KBM-7 (cell line): ENCODE measurements around the gene WRAP73.

Source experiments
- DNase-seq: peaks from one replicate; pipeline ENCODE4 v3.0.0-alpha.2; 2015
- in situ Hi-C: fragments of 300-500 bp; cut with MboI; formaldehyde crosslinking; loops from 2 replicates; pipeline ENCODE4 v1.14.3; 2020; ENCODE audit warnings: low sequenced_read_pairs, low pct_unique_long_range_greater_than_20kb, mixed read lengths

The WRAP73 gene

DNA sequence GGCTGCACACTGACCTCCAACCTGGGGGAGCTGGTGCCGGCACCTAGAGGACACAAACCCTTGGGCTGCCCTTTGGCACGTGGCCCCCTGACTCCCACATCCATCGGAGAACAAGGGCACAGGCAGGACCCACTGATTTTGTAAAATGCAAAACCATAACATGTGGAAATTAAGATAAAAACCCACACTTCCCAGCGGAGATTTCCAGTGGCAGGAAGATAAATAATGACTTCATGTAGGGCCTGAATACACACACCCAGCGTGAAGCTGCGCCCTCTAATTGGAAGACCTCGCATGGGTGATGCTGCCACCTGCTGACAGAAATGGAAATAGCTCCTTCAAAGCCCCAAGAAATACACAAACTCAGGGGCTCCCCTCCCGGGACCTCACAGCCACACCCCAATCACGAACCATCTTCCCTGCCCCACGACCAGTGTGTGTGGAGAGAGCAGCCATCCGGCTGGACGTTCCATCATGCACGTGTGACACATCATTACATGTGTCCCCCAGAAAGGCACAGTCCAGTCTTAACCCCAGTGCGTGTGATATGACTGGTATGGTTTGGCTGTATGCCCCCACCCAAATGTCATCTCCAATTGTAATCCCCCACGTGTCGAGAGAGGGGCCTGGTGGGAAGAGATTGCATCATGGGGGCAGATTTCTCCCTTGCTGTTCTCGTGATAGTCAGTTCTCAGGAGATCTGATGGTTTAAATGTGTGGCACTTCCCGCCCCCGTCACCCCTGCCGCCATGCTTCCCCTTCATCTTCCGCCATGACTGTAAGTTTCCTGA, 30.8 kb downstream of the WRAP73 start:
- in situ Hi-C loops: no loop called here
- peak; percentile 83 for DNase-seq

DNA sequence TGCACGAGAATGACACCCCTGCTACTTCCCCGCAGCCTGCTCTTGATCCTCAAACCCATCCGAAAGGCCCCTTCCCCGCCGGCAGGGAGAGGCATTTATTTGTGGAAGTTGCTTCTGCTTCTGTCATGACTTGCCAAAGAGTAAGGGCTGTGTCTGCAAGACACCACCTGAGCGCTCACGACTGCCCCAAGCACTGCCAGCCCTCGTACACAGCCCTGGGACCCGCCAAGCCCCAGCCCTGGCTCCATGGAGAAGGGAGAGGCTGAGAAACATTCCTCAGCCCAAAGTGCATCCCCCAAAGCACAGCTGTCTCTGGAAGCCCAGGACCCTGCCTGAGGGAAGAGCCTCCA, 31.4 kb downstream of the WRAP73 start:
- in situ Hi-C loops: no loop called here
- no peak for DNase-seq

DNA sequence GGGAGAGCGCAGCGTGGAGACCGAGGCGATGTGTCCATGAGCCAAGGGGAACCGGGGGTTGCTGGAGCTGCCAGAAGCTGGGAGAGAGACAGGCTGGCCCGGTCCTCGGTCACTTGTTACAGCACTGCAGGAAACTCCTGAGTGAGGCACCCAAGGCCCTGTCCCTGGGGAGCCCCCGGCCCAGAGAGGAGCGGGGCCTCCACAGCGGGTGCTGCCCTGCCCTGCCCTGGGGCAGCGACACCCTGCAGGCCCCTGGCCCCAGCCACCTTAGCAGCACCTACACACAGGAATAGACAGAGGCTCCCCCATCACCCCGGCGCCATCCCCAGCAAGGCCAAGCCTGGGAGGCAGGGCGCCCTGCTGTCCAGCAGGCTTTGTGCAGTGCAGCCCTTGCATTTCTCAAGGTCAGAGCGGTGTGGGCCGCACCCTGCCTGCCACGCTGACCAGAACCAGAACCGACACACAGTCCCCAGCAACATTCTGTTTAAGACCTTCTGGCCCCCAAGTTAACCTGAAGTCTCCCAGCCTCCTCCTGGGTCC, 32.0 kb downstream of the WRAP73 start:
- no peak for DNase-seq
- in situ Hi-C loops: no loop called here

DNA sequence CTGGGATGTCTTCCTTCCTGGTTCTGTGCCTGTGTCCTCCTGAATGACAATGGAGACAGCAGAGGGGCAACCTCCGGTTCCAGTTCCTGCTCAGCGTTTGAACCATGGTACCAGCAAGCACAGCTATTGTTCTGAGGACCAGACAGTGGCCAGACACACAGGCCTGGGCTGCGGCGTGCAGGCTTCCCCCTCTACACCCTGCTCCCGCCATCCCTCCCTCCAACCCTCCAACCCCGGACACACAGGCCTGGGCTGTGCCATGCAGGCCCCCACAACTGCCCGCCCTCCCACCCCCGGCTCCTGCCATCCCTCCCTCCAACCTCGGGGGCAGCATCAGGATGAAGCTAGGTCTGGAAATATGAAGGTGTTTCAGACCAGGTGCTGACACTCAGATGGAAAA, 33.0 kb downstream of the WRAP73 start:
- DNase-seq: no peak
- in situ Hi-C loops: no loop called here

DNA sequence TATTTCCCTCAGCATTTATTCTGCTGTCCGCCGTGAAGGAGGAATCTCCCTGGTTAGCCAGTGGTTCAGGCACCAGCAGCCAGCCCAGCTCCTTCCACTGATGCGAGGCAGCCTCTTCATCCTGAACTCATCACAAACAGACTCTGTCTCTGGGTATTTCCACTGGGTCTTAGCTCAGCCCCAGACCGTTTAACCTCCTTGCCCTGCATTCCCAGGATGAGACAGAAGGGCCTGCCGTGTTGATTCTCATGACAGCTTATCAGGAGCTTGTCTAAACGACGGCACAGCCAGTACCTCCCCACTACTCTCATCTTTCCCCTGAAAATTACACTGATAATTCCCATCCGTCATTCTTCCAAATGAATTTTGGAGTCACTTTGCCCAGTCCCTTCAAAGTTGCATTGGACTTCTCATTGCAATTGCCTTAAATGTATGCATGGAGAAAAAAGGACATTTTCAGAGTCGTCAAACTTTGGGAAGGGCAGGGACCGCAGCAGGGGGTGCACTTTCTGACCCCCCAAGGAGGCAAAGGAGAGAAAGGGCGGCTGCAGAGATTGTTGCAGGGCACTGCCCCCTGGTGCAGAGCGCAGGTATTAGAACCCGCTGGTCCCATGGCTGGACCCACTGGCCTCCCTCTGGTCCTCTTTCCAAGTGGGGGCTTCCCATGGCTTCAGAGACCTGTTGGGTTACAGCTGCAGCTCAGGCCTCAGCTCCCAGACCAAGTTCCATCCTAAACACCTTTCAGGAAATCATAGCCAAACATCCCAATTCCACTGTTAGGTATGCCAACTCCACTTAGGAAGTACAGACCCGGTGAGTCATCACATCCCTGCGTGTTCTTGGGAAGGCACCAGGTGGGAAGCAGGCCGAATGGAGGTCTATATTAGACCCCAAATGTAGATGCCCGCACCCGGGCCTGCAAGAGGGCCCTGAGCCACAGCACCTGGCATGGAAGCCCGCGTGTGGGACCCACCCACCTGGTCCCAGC, 34.9 kb downstream of the WRAP73 start:
- peak; percentile 51 for DNase-seq

DNA sequence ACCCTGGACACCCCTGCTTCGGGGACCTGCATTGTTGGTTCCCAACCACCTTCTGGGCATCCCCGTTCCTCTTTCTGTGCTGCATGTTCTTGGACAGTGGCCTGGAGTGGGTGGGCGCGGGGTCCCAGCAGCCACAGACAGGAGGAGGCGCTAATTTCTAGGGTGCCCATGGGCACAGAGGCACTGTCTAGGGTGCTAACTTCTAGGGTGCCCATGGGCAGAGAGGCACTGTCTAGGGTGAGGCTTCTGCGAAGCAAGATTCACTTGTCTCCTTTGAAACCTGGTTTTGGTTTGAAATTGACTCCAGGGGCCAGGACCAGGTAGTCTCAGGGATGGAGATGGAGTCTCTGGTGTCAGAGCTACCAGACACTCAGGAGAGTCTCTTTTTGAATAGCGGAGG, 37.8 kb downstream of the WRAP73 start:
- in situ Hi-C loops: no loop called here
- no peak for DNase-seq

More for the DNA sequence above, 34.9 kb downstream of the WRAP73 start:
- in situ Hi-C loops: no loop called here

DNA sequence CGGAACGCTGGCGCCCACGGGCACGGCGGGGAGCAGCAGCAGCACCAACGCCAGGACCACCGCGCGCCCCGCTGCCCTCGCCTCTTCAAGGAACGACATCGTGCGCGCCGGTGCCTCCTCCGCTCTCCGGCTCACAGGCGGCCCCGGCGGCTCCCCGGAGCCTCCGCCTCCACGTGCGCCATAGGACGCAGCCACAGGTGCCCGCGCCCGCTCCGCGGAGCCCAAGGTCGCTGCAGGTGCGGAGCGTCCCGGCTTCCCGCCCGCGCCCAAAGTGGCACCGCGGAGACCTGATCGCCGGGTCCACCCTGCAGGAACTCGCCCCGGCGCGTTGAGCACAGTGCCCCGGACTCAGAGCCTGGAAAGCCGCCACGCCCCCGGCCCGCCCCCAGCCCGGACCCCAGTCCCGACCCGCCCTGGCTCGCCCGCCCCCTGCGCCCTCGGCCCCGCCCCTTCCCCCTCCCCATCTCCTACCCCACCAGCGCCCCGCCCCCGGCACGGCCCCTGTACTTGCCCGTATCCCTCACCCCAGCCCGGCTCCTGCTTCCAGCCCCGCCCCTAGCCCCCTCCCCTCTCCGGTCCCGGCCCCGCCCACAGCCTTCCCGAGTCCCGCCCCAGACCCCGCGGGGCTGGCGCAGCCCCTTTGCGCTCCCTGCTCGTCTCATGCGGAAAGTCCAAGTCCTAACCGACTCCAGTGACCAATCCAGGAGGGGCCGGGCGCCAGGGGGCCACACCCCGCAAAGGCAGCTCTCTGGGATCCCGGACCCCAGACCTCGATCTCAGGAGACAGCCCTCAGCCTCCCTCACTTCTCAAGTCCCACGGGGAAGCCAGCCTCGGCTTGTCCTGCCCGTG, 38.5 kb downstream of the WRAP73 start, which contains the start of gene MEGF6:
Gene MEGF6, minus strand, starts transcription at position 339 of the 850 bp plus-strand sequence. Its CDS starts 240 bp downstream, at position 99.
- DNase-seq: peak; percentile 53
- in situ Hi-C loops: no loop called here

DNA sequence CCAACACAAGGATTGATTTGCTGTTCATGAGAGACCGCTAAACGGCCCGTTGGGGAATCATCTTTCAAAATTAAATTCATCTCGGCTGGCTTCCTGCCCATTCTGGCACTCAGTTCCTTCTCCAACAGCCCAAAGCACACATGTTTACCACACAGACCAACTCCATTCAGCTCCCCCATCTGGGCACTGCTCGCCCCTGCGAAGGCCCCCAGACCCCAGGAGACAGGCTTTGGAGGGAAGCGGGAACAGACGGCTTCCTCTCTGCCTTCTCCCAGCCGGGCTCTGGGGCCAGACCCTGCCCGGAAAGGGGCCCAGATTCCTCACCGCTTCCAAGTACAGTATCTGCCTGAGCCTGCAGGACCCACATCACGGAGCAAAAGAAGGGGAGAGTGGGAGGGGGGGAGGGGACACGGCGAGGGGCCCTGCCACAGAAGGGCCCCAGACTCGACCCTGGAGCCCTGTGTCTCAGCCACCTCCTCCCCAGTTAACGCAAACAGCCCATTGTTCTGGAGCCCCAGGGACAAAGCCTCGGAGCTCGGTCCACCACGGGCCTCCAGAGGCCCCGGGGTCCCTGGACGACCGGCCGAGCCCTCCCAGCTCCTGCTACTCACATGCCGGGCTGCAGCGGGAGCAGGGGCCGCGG, 39.3 kb downstream of the WRAP73 start:
- peak; percentile 88 for DNase-seq
- in situ Hi-C loops: no loop called here

DNA sequence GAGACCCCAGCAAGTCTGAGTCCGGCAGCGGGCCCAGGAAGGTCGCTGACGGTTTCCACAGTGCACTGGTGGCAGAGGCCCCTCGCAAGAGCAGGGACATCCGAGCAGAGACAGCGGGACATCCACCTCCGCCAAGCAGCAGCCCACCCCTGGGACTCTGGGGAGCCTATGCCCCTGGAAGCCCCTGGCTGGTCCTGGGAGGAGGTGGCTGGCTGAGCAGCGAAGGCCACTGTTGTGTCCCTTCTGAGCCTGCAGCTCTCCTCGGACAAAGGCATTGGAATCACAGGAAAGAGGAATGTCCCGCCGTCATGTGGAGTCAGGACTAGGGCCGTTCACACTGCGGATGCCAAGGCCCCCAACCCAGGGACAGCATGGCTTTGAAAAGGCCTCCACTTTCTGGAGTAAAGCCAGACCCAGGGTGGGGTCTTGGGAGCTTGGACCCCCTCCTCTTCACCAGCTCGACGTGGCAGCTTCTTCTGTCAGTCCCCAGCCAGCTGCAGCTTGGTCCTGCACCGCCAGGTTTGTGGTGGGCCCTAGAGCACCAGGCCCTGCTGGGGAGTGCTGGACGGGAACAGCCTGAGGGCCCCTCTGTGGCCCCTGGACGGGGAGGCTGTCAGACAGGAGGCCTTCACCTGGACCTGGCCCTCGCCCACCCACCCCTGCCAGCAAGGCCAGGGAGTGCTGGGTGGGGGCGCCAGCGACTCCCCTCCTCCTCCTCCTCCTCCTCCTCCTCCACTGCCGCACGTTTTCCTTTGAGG, 40.0 kb downstream of the WRAP73 start:
- in situ Hi-C loops: no loop called here
- DNase-seq: no peak

DNA sequence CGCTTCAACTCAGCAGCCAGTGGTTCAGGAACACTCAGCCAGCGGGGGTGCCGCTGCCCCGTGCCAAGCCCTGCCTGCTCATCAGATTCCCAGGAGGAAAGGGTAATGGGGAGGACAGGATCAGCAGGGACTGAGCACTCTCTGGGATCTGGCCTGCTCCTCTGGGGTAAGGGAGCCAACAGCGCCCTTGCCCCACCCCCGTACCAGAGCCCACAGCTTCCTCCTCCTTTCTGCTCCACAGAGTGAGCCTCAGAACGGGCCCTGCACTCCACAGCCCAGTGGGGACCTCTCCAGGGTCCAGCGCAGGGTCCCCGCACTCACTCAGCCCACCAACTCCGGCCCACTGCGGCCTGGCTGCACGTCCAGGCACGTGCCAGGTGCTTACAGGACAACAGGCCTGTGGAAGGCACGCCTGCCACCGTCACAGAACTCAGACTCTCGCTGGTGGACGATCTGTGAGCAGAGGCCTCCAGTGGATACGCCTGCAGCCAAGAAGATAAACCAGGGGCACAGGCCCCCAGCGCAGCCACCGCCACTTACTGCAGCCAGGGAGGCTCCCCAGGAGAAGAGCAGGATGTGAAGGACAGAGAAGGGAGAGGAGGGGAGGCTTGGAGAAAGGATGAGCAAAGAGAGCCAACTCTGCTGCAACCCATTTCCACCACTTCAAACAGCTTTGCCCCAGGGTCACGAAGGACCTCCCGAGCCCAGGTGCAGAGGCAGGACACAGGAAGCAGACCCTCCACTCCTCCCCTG, 40.7 kb downstream of the WRAP73 start:
- DNase-seq: peak; percentile 52

DNA sequence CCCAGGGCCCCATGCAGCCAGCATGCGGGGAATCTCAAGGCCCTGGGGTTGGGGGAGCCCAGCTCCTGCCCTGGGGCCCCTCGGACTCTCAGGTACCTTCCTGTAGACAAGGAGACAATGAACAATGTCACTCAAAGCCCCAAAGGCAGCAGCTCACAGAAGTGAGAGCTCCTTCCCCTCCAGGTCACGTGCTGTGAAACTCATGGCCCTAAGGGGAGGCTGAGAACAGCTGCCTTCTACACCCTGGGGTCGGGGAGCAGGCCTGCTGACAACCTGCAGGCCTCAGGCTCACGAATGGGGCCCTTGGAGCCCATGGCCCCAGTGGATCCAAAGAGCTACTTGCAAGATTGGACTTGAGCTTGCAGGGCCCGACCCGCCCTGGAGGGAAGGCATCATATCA, 41.7 kb downstream of the WRAP73 start:
- in situ Hi-C loops: no loop called here
- no peak for DNase-seq

More for the DNA sequence above, 40.7 kb downstream of the WRAP73 start:
- in situ Hi-C loops: no loop called here

DNA sequence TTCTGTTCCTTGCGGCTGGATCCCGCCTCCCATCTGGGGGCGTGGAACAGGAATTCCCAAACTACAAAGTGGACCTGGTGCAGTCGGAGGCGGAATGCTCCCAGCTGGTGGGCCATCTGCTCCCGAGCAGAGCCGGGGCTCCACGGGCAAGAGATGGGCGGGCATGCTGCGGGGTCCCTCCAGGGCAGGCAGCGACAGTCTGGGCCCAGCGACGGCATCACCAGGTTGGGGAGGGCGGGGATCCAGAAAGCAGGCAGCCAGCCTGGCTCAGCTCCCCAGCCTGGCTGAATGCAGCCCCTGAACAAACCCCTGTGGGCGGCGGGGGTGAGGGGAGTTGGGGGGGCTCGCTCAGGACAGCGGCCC, 42.2 kb downstream of the WRAP73 start:
- no peak for DNase-seq
- in situ Hi-C loops: no loop called here

DNA sequence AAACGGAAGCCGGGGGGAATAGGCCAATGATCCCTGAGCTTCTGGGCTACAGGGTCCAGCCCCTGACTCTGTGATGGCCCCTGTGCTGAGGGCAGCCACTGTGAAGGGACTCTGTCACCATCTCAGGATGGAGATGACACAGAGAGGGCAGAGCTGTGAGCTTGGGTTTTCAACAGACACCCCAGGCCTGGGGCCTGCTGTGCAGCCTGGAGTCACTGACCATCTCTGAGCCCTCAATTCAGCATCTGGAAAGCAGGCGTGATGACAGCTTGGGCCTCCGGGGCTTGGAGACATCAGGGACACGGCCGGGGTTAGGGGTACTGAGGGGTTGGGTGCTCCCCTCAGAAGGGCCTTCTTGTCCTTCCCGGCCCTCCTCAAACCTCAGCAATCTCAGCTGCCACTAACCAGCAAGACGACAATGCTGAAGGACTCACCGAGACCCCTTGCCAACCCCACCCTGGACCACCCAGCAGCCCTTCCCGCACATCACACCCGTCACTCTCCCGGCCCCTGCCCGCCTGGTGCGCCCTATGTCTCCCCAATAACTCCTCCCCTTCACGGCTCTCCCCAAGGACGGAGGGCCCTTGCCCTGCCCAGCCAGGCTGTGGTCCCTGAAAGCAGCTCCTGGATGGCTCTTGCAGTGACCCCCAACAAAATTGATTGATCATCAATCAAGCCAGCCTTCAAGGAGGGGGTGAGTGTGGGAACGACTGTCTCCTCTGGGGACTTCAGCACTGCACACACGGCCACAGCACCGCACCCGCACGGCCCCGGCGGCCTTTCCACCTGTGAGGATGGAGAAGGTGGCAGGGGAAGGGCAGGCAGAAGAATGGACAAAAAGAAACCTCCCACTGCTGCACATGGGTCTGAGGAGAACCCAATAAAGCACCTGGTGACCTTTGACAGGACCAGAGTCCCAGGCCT, 42.9 kb downstream of the WRAP73 start:
- in situ Hi-C loops: no loop called here
- DNase-seq: no peak

DNA sequence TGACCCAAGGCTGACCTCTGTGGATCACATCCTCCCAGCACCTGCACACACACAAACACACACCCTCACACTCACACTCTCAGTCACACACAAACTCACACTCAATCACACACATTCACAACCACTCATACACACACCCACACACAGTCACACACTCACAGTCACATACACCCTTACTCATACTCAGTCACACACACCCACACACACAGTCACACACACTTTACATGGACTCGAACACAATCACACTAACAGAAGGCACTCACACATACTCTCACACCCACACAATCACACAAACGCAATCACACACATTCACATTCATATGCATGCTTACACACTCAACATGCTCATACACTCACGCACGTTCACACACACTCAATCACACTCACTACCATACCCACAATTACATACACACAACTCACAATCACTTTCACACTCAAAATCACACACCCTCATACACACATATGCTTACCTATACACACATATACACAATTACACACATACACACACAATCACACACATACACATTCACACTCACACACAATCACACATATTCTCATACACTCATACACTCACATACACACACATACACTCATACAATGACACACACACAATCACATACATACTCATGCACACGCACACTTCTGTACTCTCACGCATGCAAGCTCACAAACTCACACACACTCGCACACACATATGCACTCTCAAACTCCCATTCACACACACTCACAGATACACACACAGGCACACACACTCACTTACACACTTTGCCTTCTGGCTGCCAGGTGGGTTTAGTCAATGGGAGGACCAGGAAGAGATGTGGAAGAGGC, 44.7 kb downstream of the WRAP73 start:
- in situ Hi-C loops: no loop called here
- no peak for DNase-seq

DNA sequence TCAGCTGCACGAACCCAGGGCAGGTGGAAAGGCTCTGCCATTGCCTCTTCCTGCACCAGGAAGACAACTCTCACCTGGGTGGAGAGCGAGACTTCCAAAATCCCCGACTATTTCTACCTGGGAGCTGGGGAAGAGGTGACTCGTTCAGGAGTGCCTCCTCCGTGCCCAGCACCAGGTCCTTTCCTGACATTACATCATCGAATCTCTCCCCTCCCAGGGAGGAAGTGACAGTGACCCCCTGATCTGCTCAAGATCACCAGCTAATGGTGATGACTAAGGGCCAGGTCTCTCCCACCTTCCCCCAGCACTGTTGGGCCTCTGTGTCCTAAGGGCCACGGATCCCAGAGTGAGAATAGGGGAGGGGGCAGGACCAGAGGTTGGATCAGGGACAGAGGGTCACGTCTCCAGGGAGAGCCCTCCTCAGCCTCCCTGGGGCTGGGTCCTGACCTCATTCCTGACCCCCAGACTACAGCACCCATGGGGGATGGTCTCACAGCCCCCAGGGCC, 45.4 kb downstream of the WRAP73 start:
- DNase-seq: no peak
- in situ Hi-C loops: no loop called here
